CD14-positive monocyte (primary cell): Measurements from ENCODE around the gene ZBTB7C. TPM values are rescaled to one million over a fixed set of nuclear protein-coding genes. Genes with fewer than 3 reads are reported as not detected.

Source experiments
- DNase-seq, 3 donors: peaks; one replicate each; pipeline ENCODE4 v3.0.0-alpha.2; 2011 to 2022
- H2AFZ ChIP-seq: 2 replicates; pipeline ENCODE4 v1.6.0; 2012; ENCODE audit warnings: mild to moderate bottlenecking, low read depth, low read length, inconsistent platforms; ENCODE audit not compliant: insufficient read depth, poor library complexity, severe bottlenecking
- H3K27ac ChIP-seq, 2 donors: 1 replicate in 1 of 2; 2 replicates in 1 of 2; pipeline ENCODE4 v1.5.1; 2012 to 2013; ENCODE audit warnings: low read length in 2 of 2, control low read depth in 1 of 2, inconsistent platforms in 1 of 2, low read depth in 1 of 2, mild to moderate bottlenecking in 1 of 2
- H3K27me3 ChIP-seq, 2 donors: one replicate each; pipeline versions ENCODE4 v1.6.0 to v1.6.1; 2011 to 2013; ENCODE audit warnings: low read length in 2 of 2; ENCODE audit not compliant: control insufficient read depth in 2 of 2, insufficient read depth in 2 of 2
- H3K36me3 ChIP-seq, 2 donors: replicated peaks in 1 of 2; 1 replicate in 1 of 2; 2 replicates in 1 of 2; pipeline versions ENCODE4 v1.5.1 to v1.6.1; 2012 to 2013; ENCODE audit warnings: low read length in 2 of 2, control low read depth in 1 of 2, inconsistent platforms in 1 of 2, mild to moderate bottlenecking in 1 of 2; ENCODE audit not compliant: insufficient read depth in 2 of 2, control insufficient read depth in 1 of 2
- H3K4me1 ChIP-seq, 2 donors: 1 replicate in 1 of 2; 2 replicates in 1 of 2; pipeline versions ENCODE4 v1.5.1 to v1.6.1; 2012 to 2013; ENCODE audit warnings: low read length in 2 of 2, control low read depth in 1 of 2, inconsistent platforms in 1 of 2, mild to moderate bottlenecking in 1 of 2, moderate library complexity in 1 of 2; ENCODE audit not compliant: insufficient read depth in 2 of 2, control insufficient read depth in 1 of 2
- H3K4me2 ChIP-seq: replicated peaks from 2 replicates; pipeline ENCODE3; 2012; ENCODE audit warnings: low read length, moderate library complexity, mild to moderate bottlenecking; ENCODE audit not compliant: poor library complexity, severe bottlenecking; ENCODE audit errors: extremely low read depth
- H3K4me3 ChIP-seq, 3 experiments: fragments of 200-600 bp in 1 of 3; sonication (generic) in 1 of 3; replicated peaks in 1 of 3; 1 replicate in 2 of 3; 2 replicates in 1 of 3; pipeline ENCODE4 v1.5.1; 2011 to 2013; ENCODE audit warnings: low read length in 3 of 3, mild to moderate bottlenecking in 3 of 3, control low read depth in 2 of 3, low read depth in 2 of 3, inconsistent platforms in 1 of 3, moderate library complexity in 1 of 3
- H3K79me2 ChIP-seq: 2 replicates; pipeline ENCODE4 v1.6.0; 2012; ENCODE audit warnings: mild to moderate bottlenecking, control low read depth, inconsistent platforms, low read length, moderate library complexity; ENCODE audit not compliant: insufficient read depth
- H3K9ac ChIP-seq: 2 replicates; pipeline ENCODE4 v1.6.0; 2017; ENCODE audit warnings: low read length, mild to moderate bottlenecking; ENCODE audit not compliant: insufficient read depth, poor library complexity, severe bottlenecking
- H3K9me3 ChIP-seq, 2 donors: replicated peaks in 1 of 2; 1 replicate in 1 of 2; 2 replicates in 1 of 2; pipeline versions ENCODE4 v1.5.1 to v1.6.1; 2012 to 2013; ENCODE audit warnings: low read length in 2 of 2, control low read depth in 1 of 2; ENCODE audit not compliant: control insufficient read depth in 1 of 2, insufficient read depth in 1 of 2
- H4K20me1 ChIP-seq: 2 replicates; pipeline ENCODE4 v1.6.0; 2012; ENCODE audit warnings: mild to moderate bottlenecking, low read length, control low read depth, moderate library complexity; ENCODE audit not compliant: insufficient read depth
- H3K27ac Mint-ChIP-seq, 7 donors: one replicate each; pipeline ENCODE4 v1.8.0; 2020; ENCODE audit warnings: mild to moderate bottlenecking in 7 of 7, mixed read lengths in 7 of 7, moderate library complexity in 6 of 7, inconsistent platforms in 2 of 7
- H3K27me3 Mint-ChIP-seq, 3 donors: one replicate each; pipeline ENCODE4 v1.8.0; 2021 to 2022; ENCODE audit warnings: low read depth in 3 of 3, mild to moderate bottlenecking in 3 of 3, mixed read lengths in 3 of 3, moderate library complexity in 3 of 3, inconsistent platforms in 1 of 3
- H3K36me3 Mint-ChIP-seq, 2 donors: one replicate each; pipeline ENCODE4 v1.8.0; 2020; ENCODE audit warnings: mixed read lengths in 2 of 2, inconsistent platforms in 1 of 2, mild to moderate bottlenecking in 1 of 2
- H3K4me1 Mint-ChIP-seq: one replicate; pipeline ENCODE4 v1.8.0; 2020; ENCODE audit warnings: mild to moderate bottlenecking, mixed read lengths
- H3K4me3 Mint-ChIP-seq, 2 donors: one replicate each; pipeline ENCODE4 v1.8.0; 2020; ENCODE audit warnings: mild to moderate bottlenecking in 2 of 2, mixed read lengths in 2 of 2, moderate library complexity in 1 of 2
- H3K9me3 Mint-ChIP-seq, 7 donors: one replicate each; pipeline ENCODE4 v1.8.0; 2020 to 2022; ENCODE audit warnings: mixed read lengths in 7 of 7, mild to moderate bottlenecking in 6 of 7, moderate library complexity in 6 of 7, inconsistent platforms in 2 of 7
- CTCF ChIP-seq: fragments of 200-600 bp; IDR thresholded peaks from one replicate; pipeline ENCODE4 v1.8.0; 2022; ENCODE audit warnings: antibody characterized with exemption, mild to moderate bottlenecking
- WGBS: methylation state at CpG from one replicate; pipeline ENCODE4 v1.1.5; 2013; ENCODE audit warnings: missing lambda C conversion rate; ENCODE audit not compliant: insufficient coverage; 5-methylcytosine and 5-hydroxymethylcytosine counted together
- intact Hi-C, 2 donors: fragments of 100-400 bp; cut with micrococcal nuclease; formaldehyde crosslinking; loops; one replicate each; pipeline versions ENCODE4 v1.15.0 to v1.15.1; 2023
- polyA plus RNA-seq, 3 donors: library from polyadenylated mRNA; depleted of rRNA in 1 of 3; unstranded in 2 of 3; stranded (reverse) in 1 of 3; fragments of 300-500 nt in 2 of 3; fragments of >200 nt in 1 of 3; fragmentation: Illumina TruSeq in 2 of 3; gene quantifications; 1 replicate in 2 of 3; 2 replicates in 1 of 3; pipeline ENCODE4 v1.2.3, GENCODE V29; 2012 to 2021

The ZBTB7C gene
- polyA plus RNA-seq, 3 donors: 0.03 to 0.09 TPM; not detected in 1

GRCh38 chr18:48193521-48194492 lies 215.4 kb downstream of the ZBTB7C start:
- no peak for DNase-seq
- H2AFZ ChIP-seq: no peak overlapping the region
- no peaks in the 10 kb centered on the region for H3K79me2 ChIP-seq
- 87% methylated on average over 6 of the region's 9 CpGs for WGBS
- peaks cover 0 to 2% (median 0%) of the 10 kb centered on the region in 7 donors for H3K9me3 Mint-ChIP-seq
- no peak overlapping the region for H3K4me2 ChIP-seq
- H3K4me1 Mint-ChIP-seq: no peaks in the 10 kb centered on the region
- H3K27me3 Mint-ChIP-seq: peaks cover 19 to 27% (median 22%) of the 10 kb centered on the region in 3 donors
- no peaks in the 10 kb centered on the region for H4K20me1 ChIP-seq
- H3K4me3 Mint-ChIP-seq: no peak overlapping the region
- H3K36me3 Mint-ChIP-seq: no peaks in the 10 kb centered on the region
- H3K9me3 ChIP-seq: no peaks in the 10 kb centered on the region
- no peak for TF ChIP-seq CTCF
- intact Hi-C loops: loop anchor here in 1 of 2 donors (5.0 kb wide), 1 partner anchor 428 kb away; no protein-coding TSS in a partner anchor
- H3K27me3 ChIP-seq: peaks cover 0 to 5% of the 10 kb centered on the region in 2 donors
- H3K36me3 ChIP-seq: no peaks in the 10 kb centered on the region
- no peaks in the 10 kb centered on the region for H3K4me1 ChIP-seq
- no peak overlapping the region for H3K27ac ChIP-seq
- H3K9ac ChIP-seq: no peak overlapping the region
- no peak overlapping the region for H3K27ac Mint-ChIP-seq
- no peak overlapping the region for H3K4me3 ChIP-seq

GRCh38 chr18:48192542-48192941 lies 216.6 kb downstream of the ZBTB7C start:
- H3K4me3 Mint-ChIP-seq: no peak overlapping the region
- H3K36me3 ChIP-seq: no peaks in the 10 kb centered on the region
- no peaks in the 10 kb centered on the region for H3K79me2 ChIP-seq
- peaks cover 0 to 4% of the 10 kb centered on the region in 2 donors for H3K27me3 ChIP-seq
- H3K27ac ChIP-seq: no peak overlapping the region
- H3K4me3 ChIP-seq: no peak overlapping the region
- H3K4me1 Mint-ChIP-seq: no peaks in the 10 kb centered on the region
- no peaks in the 10 kb centered on the region for H3K36me3 Mint-ChIP-seq
- intact Hi-C loops: loop anchor here in 1 of 2 donors (5.0 kb wide), 1 partner anchor 430 kb away; no protein-coding TSS in a partner anchor
- WGBS: 93% methylated on average over 5 of the region's 8 CpGs
- no peaks in the 10 kb centered on the region for H3K9me3 ChIP-seq
- no peak for DNase-seq
- no peak overlapping the region for H2AFZ ChIP-seq
- no peak overlapping the region for H3K9ac ChIP-seq
- no peaks in the 10 kb centered on the region for H3K4me1 ChIP-seq
- H4K20me1 ChIP-seq: no peaks in the 10 kb centered on the region
- H3K27me3 Mint-ChIP-seq: peaks cover 20 to 25% (median 22%) of the 10 kb centered on the region in 3 donors
- TF ChIP-seq CTCF: no peak
- no peak overlapping the region for H3K27ac Mint-ChIP-seq
- peaks cover 0 to 2% (median 0%) of the 10 kb centered on the region in 7 donors for H3K9me3 Mint-ChIP-seq
- no peak overlapping the region for H3K4me2 ChIP-seq
